ENCODE results near the gene EEFSEC.
A peak's percentile ranks its signal among the peaks of the same experiment; 100 is the strongest.

The EEFSEC gene

DNA sequence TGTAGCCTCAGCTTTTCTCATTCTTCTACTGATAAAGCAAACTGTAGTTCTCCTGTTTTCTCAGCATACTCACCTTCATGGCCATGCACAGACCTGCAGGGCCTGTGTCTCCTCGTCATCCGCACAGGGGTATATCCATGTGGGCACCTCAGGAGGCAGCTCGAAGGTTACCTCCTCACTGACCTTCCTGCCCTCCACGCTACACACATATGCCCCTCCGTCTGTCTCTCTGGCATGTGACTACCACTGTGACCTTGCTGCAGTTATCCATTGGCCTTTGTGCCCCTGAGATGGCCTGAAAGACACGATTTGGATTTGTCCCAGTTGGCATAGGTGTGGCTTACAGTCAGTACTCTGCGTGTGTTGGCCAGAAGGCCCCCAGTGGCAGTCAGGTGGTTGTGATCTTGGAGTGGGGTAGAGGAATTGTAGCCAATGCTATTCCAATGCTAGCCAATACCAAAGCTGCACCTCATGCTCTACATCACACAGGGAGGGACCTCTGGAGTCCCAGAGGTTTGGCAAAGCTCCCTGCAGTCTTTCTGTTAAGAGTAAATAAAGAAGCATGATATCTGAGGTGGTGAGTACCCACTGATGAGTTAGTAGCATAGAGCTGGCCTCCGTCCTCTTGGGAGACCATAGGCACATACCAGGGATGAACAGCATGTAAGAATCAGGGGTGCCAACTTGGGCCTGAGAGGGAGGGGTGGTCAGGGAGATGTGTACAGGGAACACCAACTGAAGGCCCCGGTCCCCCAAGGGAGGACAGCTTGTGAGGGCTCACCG is 143.4 kb downstream of the EEFSEC start:
- no peak for DNase-seq

DNA sequence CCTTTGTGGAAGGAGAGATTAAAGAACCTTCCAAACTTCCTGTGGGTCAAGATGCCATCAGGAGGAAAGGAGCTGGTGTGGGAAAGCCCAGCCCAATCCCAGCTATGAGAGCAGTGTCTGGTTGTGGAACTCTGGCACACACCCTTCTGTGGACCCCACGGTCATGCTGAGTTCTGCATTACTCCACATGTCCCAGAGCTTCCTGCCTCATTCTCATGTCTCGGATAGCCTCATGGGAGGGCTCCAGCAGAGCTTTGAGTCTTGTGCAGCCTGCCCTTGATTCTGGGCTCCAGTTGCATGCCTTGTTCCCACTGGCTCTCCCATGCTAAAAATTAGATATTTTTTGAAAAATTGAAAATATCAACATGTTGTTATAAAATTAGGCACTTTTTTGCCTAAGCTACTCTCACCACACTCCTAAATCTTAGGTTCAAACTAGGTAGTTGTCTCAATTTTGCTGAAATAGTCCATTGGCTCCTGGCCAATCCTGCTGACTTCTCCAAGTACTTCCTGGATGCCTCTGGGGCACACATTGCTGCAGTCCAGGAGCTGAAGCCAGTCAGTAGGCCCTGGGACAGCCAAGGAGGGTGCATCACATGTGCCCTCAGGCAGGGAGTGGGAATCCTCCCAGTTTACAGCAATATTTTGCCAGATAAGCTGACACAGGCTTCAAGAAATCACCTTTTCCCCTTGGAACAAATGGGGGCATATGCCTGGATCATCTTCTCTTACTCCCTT is 144.3 kb downstream of the EEFSEC start:
- no peak for DNase-seq

DNA sequence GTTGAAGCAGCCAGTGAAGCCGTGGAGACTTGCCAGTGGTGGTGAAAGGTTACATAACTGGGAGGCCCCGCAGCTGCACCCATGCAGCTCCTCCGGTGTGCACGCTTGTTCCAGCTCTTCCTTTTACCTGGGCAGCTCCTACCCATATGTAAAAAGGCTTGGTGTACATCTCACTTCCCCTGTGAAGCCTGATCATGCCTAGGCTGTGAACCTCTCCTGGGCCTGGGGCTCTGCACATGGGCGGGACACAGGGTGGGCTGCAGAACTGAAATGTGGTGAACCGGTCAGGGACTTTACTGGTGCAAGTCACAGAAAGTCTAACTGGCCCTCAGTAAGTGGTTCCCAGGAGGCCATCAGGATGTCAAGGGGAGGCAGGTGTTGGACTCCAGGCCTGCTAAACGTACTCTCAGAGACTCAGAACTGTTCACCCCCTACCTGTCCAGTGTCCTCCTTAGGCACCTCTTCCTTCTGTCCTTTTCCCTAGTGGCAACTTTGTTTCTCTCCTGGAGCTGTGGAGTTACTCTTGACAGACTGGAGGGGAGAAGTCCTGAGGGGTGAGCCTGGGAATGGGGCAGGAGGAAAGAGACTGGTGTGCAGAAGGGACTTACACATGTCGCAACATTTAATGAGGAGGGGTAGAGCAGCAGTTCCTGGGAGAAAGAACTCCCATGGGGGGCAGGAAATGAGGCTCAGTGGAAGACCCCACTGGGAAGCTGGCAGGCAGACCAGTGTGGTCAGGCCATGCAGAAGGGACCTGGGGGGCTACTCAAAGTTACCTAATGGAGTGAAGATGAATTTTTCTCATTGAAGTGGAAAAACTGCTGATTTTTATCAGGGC is 148.1 kb downstream of the EEFSEC start:
- no peak for DNase-seq

DNA sequence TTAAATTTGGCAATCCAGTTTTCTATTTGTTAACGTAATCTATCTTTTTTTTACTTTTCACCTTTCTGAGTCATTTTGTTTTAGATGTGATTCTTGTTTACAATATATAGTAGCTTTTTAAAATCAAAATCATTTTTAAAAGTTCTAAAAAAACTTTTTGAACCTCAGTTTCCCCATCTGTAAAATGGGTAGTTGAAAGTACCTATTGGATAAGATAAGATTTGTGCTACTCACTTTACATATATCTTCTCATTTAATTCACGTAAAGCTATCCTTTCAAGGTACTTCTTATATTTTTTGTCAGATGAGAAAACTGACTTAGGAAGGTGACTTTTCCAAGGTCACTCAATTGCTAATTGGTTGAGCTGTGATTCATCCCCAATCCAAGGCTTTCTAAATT is 153.2 kb downstream of the EEFSEC start:
- no peak for DNase-seq

DNA sequence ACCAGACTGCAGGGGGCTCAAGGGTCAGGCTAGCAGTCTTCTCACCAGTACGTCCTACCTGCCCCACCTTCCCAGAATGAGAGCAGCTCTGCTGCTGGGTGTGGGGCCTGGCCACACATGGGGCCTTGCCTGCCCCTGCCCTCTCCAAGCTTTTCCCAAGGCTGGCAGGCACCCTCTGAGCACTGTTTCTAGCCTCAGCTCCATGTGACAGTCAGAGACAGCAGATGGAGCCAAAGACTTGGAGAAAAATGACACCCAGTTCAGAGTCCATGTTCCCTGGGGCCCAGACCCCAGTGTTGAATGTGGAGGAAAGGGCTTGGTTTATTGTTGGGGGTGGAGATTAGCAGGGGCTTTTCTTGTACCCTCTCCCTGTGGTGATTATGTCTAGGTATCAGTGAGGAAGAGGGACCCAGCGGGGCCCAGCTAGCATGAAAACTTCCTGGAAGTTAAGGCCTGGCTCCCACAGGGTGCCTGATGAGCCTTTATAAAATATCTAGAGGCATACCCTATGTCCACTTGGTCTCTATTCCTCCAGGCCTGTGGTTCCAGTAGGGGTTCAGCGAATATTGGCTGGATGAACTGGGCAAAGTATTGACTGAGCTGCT is 153.8 kb downstream of the EEFSEC start:
- DNase-seq: no peak

DNA sequence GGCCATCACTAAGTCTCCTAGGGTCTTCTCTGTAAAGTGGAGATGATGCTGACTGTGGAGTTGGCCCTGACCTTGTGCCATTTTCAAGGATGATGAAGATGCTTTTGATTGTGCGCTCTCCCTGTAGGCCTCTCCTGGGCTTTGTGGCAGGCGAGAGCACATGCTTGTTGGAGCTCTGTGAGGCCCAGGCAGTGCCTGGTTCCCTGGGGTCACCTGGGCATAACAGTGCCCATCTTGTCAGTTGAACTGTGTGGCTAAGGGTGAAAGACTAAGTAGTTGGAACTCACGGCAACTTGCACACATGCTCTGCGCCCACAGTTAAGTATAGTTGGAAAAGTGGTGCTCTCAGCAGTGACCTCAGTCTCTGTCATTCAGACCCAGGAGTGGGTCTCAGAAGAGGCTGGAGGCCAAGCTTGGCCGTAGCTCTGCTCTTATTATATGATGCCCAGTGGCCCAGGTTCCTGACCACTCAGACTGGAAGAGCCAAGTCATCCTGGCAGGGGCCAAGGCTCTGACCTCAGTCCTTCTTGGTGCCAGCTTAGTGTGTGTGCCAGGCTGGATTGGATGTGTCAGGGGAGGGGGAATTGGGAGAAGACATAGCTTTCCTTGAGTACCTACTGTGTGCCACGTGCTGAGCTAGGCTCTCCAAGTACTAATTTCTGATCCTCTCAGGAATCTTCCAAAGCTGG is 154.6 kb downstream of the EEFSEC start:
- DNase-seq: no peak

DNA sequence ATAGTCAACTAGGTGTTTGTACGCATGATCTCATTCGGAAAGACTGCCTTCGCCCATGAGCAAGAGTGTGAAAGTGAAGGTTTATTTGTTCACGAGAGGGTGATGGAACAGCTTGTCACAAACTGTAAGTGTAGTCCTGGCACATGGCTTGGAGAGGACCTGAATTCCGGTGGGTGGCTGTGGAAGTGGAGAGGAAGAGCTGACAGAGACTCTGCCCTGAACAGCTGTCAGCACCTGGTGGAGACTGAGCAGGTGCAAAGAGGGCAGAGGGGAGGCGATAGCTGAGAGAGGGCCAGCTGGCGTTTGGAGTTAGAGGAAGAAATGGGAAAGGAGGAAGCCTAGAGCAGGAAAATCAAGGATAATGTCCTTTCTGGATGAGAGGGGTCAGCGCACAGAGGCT is 155.7 kb downstream of the EEFSEC start:
- DNase-seq: no peak

DNA sequence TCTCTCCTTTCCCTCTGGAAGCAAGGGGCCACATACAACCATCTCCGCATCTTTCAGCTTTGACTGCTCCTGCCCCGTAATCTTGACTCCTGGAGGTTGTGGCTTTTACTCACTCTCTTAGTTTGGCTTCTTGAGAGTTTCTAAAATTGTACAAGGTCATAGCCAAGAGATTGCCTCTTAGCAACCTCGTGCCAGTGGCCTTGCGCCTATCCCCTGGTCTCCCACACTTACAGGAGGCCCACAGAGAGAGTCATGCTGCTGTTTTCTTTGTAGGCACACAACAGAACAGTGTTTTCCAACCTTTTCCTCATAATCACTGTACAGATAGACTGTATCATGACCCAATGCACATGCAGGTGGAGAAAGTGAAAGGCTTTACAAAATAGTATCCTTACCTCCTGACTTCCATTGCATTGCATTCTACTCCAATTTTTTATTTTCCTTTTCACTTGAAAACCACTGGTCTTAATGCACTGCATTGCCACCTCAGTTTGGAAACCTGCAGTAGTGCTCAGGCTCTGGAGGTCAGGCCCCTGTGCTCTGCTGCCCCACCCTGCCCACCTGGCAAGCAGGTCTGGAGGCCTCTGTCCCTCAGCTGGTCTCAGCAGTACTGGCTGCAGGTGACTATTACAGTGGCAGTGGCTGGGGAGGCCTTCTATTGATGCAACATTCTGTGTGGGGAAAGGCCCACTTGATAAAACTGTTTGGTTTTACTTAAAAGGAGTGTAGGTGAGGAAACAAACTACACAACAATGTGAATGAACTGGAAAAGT is 157.2 kb downstream of the EEFSEC start:
- DNase-seq: no peak

DNA sequence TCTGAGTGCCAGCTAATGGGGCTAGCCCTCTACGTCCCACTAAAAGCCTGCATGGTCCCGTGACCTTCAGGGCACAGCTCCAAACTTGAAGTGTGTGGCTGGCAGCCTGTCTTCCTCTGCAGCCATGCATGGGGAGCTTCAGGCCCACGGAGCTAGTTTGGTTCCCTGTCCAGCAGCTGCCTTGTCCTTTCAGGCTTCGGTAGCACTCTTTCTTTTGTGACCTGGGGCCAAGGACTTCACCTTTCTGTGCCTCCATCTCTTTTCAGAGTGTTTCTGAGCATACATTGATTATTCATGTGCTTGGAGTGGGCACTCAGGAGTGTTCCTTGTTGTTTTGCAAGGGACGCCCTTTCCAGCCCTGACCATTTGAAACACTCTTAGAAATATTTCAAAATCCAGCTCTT is 158.2 kb downstream of the EEFSEC start:
- DNase-seq: no peak

DNA sequence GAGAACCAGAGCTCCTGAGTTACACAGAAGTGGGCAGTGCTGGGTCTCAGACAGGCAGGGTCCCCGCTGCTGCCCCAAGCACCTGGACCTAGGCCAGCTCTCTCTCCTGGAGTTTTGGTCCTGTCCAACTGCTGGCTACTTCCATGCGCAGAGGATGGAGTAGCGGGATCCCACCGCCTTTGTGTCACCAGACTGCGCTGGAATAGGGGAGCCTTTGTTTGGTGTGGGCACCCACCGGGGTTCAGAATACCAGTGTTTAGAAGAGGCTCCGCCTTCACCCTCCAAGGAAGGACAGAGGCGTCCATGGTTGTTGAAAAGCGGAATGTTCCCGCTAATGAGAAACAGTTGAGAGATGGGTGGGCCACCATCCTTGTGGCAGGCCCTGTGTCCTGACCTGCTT is 159.0 kb downstream of the EEFSEC start:
- DNase-seq: no peak

DNA sequence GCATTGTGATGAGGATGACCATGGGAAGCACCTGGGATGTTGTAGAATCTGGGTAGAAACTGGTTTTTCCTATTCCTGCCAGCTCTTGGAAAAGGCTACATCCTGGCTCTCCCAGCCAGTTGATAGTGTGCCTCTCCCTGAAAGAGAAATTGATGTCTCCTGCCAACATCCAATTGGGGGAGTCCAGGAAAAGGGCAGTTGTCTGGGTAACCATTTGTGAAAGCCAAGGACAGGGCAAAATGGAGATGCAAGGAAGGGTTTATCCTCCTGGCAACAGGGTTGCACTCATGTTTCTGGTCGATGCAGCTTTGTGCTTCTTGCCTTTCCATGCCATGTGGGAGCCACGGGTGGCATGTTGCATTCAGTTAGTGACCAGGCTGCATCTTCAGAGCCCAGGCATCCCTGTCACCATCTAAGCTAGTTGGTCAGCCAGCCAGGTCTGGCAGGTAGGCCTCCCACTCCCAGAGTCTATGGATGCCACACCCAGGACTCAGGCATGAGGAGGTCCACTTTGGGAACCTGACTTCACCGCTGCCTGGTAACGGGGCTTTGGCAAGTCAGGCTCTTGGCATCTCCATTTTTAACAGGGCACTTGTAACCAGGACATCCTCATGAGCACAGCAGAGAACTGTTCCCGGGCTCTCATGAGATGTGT is 159.9 kb downstream of the EEFSEC start:
- no peak for DNase-seq

DNA sequence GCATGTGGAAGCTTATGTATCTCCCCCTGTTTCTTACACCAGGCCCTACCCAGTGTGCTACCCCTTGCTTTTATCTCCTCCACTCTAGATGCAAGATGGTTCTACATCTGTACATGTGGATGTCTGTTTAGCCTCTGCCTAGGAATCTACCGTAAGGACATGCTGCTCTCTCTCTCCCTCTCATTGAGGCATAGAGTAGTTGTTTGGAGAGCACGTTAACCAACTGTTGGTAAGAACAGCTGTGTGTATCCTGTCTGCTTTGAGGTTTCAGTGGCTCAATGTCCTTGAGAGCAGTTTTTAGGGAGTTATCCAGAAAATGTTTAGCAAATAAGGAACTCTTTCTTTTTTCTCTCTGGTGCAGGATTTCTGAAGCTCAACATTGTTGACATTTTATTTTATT is 160.7 kb downstream of the EEFSEC start:
- no peak for DNase-seq

DNA sequence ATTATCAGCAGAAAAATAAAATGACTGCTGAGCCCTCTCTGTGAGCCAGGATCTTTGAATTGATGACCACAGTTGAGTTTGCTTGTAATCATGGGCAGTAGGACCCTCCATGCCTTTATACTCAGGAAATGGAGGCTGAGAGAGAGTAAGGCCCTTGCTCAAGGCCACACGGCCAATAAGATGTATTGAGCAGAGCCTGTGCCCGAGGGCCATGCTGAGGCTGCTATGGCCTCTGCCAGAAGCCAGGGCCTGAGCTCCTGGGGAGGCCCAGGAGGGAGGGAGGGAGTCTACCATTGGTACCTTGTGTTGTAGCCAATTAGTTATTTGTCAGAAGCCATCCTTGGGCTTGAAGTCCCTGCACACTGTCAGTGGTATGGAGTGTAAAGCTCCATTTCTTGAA is 162.0 kb downstream of the EEFSEC start:
- DNase-seq: no peak

DNA sequence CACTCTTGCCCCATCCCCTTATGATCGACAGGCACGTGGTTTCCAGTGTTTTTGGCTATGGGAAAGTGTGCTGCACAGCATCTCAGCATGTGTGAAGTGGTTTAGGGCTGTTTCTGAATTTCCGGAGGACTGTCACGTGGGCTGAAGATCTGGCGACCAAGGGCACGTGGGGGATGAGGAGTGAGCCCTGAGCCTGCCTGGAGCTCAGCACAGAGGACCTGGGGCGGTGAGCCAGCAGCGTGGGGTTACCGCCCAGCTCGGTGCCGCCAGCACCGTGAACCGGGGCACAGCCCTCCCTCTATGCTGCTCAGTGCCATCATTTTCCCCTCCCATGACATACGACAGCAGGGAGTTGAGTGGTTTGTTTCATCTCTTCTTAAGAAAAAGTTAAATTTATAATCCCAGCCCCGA is 163.2 kb downstream of the EEFSEC start:
- DNase-seq: peak; percentile 47

DNA sequence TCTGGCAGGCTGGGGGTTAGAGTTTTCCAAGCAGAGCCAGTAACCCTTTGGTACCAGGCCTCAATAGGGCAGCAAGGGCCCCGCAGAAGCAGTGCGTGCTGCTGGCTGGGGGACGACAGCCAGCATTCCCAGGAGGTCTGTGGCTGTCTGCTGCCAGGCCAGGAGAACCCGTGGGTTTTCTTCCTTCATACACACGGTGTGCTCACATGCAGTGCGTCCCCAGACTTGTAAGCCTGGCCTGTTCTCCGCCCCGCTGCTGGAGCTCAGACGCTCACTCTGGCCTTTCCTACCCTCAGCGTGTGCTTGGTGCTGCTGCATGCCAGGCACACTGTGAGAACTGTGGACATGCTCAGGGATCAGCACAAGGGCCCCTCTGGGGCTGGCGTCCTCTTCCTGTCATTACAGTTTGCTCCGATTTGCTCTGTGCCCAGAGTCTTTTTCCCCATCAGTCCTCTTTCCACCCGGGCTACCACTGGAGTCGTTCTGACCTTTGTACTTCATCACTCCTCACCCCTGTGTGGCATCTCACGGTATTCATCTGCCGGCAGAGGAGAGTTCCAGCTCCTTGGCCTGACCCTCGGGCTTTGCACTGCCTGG is 163.9 kb downstream of the EEFSEC start:
- DNase-seq: no peak

DNA sequence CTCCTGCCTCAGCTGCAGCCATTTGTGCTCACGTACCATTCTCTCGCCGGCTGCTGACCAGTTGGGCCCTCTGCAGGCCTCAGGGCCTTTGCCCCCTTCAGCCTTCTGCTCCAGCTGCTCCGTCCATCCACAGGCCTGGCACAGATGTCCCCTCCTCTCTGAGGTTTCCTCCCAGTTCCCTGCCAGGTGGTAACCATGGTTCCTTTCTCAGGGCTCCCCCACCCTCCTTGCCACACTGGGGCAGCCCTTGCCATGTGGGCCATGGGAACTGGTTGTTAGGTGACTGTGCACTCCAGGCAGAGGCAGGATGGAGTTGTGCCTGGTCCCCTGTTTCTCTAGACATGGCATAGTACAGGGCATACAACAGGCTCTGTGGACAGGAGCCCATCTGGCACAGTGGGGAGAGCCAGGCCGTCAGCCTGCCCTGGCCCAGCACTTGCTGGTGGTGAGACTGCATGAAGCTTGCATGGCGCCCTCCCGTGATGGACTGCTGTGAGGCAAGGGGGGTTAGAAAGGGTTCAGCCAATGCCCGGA is 164.5 kb downstream of the EEFSEC start:
- no peak for DNase-seq

DNA sequence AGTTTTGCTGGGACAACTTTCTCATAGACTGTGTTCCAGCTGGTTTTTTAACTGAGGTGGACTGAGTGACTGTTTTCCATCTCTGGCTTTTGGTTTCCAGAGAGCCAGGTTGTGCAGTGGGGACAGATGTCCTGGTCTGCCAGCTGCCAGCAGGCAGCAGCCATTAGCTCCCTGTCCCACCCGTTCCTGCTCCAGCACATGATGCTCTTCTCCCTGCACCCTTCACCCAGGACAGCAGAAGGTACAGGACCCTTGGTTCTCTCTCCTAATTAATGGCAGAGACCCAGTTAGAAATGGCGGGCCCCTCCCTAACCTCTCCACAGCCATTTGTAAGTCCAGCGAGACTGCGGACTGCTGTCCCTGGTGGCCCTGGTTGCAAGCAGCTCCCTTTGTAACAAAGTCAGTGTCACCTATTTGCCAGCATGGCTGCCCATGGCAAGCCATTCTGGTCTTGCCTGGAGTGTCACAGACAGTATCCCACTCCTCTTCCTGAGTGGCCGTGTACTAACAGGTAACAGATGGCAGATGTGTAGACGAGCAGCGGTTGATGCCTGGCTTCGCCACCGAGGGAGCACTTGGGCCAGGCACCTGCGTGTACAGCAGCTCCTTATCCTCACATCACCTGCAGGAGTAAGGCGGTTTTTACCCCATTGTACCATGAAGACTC is 165.1 kb downstream of the EEFSEC start:
- no peak for DNase-seq

DNA sequence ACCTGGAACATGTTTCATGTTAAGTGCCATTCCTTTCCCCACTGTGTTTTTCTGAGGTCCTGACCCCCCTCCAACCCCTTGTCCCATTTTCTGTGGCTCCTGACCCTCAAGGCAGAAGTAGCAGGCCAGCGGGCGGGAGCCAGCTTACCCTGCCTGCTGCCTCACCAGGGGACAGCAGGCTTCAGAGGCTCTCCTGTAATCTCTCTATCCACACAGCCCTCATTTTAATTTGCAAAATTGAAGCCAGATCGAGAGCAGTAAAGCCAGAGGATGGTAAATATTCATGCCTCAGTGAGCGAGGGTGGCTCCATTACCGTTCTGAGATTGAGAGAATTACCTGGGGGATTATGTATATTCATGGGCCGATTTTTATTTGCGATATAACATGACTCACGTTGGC is 165.8 kb downstream of the EEFSEC start:
- no peak for DNase-seq

DNA sequence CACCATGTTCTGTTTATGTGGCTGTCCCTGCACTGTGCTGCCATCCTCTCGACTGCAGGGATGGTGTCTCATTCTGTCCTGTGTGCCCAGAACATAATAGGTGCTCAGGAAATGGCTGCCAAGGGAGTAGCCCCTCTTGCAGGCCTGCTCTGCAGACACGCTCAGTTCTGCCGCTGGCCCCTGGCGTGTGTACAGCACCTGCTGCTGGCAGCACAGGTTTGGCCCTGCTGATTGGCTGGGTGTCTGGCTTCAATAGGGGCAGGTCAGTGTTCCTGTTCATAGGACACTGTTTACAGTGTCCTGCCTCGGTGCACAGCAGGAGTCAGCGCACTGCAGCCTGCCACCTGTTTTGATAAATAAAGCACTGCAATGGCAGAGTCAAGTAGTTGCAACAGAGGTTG is 166.5 kb downstream of the EEFSEC start:
- DNase-seq: no peak

Data from activated naive CD4-positive, alpha-beta T cell treated with anti-CD3 and anti-CD28 coated beads, Interleukin-2, amount 50 U/mL, for 16 hours (primary cell).